ENCODE data around the gene DGKD.
"Not testable (repeated sequence)": the region's sequence is repeated elsewhere in the genome, so short reads cannot be mapped to it uniquely, and the experiment has no call there.

Gene DGKD

DNA sequence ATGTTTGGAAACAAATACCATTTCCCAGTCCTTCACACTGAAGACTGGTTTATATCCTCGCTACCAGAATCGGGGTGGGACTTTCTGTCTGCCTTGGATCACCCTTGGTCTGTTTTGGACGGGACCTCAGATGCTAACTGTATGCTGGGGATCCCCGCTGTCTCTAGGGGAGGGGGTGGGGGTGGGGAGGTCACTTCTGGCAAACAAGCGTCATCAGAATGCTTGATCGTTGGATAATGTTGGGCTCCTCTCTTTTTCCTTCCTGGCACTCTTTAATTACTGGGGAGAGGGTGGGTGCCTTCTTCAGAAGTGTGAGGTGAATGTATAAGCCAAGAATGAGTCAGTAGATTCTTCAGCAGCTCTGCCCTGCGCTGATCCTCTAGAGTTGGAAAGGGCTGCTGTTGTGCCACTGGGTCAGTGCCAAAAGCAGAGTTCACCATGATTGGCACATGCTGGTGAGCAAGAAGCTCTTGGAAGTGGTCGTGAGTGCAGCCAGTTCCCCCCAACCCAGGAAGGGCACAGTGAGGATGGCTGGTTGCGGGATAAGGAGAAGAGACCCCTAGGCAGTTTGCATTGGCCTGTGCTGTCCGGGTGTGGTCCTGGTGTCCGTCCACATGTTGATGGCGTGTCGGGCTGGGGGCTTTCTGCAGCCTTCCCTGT lies 32.2 kb downstream of the DGKD start:
- no peak for DNase-seq (ENCODE audit: low spot score)

DNA sequence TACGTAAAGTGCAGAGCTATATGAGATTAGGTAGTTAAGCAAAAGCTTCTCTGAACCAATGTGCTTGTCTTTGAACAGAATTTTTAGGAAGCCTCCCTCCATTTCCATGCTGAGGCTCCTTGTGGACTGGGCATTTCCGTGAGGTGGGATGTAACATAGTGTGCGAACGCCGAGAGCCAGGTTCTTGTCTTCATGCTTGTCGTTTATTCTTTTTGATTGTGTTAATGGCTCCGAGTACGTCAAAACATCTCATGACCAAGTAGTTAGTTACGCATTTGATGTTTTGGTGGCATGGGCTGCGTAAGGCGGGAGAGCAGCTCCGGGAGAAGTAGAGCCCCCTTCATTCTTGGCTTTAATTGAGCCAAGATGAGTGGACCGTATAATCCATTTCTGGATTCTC lies 32.9 kb downstream of the DGKD start:
- peak; percentile 18 for DNase-seq (ENCODE audit: low spot score)

DNA sequence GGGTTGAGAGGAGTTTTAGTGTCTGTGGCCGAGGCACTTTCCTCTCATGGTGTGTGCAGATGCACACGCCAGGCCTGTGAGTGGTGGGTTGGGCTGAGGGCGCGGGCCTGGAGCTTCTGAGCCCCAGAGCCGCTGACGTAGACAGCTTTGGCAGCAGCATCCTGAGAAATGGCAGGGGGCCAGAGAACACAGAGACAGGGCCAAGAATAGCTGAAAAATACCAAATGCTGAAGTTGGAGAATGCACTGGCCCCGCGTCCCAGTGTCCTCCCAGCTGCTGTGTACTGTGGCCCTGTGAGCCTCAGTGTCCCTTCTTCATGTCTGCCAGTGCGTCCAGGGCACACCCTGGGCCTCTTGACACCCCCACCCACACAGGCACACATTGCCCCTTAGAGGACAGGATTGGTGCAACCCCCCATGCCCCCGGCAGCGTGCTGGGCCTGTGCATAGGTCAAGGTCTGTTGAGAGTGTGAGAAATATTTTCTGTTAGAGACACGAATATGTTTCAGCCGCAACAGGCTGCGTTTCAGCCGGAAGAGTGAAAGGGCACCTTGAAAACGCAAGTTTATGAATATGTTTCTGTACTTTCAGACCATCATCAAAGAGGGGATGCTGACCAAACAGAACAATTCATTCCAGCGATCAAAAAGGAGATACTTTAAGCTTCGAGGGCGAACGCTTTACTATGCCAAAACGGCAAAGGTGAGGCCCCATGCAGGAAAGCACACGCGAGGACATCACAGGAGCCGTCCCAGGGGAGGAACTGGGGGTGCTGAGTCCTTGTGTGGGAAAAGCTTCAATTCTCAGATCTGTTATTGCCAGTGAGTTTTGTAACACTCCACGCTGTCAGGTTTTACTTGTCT lies 33.6 kb downstream of the DGKD start:
- peak; percentile 94 for DNase-seq (ENCODE audit: low spot score)

DNA sequence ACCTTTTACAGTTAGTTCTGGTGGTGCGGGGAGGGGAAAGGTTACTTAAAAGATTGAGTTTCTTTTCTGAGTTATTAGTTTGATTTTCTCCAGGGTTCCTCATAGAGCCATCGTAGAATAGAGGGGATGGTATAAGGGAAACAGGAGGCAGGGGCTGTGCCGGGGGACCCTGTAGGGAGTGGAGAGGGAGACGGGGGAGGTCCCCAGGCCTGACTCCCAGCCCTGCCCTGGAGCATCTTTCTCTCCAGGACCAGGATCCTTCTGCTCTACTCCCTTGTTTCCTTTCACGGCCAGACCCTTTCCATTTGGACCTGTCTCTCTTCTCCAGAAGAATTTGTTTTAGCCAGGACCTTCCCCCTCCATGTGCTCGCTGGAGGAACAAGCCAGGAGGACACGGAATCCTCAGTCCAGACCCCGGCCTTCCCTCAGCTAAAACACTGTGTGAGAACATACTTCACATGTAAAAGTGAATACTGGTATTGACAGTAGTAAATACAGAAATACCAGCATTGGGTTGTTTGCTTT lies 35.4 kb downstream of the DGKD start:
- DNase-seq (ENCODE audit: low spot score): no peak

DNA sequence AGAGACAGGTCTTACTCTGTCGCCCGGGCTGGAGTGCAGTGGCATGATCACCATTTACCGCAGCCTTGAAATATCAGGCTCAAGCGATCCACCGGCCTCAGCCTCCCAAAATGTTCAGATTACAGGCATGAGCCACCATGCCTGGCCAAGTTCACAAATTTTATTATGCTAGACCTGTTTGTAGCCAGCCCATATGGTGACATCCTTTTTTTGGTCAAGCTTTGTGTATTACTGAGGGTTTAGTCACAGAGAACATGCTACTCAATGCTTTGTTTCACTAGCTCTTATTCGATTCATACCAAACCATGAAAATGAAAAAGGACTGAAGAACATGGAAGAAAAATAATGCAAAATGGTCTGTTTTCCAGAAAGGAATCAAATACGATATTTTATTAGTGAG lies 41.4 kb downstream of the DGKD start:
- no peak for DNase-seq (ENCODE audit: low spot score)

DNA sequence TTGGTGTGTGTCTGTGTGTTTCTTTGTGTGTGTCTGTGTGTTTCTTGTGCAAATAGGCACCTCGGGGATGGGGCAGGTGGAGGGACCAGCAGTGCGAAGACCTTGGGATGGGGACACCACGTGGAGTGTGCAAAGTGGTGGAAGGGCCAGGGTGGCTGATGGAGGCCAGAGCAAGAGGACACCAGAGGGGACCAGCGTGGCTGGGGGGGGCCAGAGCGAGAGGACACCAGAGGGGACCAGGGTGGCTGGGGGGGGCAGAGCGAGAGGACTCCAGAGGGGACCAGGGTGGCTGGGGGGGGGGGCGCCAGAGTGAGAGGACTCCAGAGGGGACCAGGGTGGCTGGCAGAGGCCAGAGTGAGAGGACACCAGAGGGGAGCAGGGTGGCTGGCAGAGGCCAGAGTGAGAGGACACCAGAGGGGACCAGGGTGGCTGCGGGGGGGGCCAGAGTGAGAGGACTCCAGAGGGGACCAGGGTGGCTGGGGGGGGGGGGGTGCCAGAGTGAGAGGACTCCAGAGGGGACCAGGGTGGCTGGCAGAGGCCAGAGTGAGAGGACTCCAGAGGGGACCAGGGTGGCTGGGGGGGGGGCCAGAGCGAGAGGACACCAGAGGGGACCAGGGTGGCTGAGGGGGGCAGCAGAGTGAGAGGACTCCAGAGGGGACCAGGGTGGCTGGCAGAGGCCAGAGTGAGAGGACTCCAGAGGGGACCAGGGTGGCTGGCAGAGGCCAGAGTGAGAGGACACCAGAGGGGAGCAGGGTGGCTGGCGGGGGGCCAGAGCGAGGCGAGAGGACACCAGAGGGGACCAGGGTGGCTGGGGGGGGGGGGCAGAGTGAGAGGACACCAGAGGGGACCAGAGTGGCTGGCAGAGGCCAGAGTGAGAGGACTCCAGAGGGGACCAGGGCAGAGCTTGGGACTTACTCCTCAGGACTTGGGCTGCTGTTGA lies 42.7 kb downstream of the DGKD start:
- DNase-seq (ENCODE audit: low spot score): not testable (repeated sequence)

DNA sequence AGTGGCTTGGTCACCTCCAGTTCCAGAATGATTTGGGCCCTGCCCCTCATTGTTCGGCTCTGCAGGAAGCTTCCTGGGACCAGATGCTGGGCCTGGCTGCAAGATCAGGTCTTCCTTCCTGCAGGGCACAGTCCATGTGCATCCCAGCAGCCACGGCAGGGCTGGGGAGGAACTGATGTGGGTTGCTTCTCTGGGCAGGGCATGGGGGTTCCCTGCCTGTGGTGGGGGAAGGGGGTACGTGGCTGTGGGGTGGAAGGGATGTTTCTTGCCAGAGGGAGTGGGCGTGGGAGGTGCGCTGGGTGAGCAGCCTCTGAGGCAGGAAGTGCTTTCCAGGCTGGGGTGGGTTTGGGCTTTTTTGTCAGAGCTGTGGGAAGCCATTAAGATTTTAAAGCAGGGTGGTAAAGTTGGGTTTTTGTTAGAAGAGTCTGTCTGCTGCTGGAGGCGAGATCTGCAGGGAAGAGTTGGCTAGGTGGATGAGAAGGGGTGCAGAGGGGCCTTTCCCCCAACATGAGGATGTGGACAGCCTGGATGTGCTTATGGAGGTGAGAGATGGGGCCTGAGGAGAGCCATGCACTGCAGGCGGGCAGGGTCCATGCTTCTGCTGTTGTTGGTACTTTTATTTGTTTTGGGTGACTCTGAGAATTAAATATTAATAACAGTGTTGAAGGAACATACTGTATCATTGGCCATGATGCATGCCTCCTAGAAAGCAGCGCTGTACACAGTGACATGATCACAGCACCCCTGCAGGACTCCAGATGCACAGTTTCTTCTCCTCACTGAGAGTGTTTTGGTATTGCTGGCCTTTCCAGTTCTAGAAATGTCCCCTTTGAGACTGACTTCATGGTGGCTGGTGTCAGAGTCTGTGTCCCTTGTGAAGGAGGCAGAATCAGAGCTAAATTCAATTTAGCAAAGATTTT lies 45.3 kb downstream of the DGKD start:
- DNase-seq (ENCODE audit: low spot score): no peak

DNA sequence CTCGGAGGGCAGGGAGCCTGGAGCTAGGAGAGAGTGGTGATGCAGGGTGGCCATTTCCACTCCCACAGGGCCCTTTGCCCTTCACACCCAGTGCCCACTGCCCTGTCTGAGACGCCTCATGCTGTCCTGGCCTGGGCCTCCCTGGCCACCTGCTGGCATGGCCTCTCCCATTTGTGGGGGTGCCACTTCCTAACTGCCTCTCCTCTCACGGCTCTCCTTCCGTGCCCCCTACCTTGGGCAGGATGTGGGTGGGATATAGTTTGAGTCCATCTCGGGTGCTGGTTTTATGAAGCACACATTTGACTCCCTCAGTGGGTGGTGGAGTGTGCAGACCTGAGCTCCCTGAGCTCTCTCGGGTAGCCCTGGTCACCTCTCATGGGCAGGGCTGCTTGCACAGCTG lies 46.0 kb downstream of the DGKD start:
- no peak for DNase-seq (ENCODE audit: low spot score)

DNA sequence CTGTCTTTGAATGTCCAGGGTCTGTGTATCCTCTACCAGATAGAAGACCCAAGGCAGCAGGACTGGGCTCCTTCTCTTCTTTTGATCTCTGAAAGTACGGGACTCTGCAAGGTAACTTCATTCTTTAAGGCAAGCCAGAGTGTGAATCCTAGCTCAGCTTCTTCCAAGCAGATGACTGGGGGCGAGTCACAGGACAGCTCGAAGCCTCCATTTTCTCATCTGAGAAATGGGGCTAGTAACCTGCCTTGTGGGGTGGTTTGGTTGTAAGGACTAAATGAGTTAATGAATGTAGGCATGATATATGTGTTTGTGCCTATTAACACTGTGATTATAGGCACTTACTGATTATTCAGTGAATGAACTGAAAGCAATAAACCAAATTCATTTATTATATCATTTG lies 46.7 kb downstream of the DGKD start:
- DNase-seq (ENCODE audit: low spot score): no peak

DNA sequence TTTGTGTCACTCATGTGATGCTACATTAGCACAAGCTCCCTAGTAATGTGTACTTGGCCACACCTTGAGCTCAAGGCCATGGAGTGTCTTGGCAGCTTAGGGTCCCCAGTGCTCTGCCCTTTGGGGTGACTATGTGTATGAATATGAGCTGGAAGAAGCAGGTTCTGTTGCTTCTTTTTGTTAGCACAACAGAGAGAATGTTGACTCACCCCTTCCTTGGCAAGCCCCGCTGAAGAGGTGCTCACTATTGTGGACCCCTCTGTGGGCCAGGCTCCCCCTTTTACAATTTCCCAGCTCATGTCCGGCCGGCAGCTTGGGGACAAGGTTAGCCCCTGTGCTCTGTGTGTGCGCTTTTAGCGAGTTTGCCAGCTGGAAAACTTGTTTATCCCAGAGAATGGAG lies 48.1 kb downstream of the DGKD start:
- no peak for DNase-seq (ENCODE audit: low spot score)

DNA sequence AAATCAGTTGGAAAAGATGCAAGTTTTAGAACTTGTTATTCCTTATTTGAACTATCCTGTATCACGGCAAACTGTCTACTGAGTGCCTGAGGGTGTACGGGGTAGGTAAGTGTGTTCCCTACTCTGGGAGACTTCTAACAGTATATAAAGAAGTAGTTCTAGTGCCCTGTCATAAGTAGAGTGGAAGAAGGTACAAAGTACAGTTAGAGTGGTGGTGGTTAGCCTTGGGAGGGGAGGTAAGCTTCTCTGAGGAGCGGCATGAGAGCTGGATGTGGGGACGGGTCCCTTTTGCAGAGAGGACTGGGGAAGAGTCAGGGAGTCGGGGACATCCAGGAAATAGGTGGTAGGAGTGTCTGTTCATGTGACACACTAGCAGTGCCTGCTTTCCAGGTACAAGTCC lies 48.5 kb downstream of the DGKD start:
- no peak for DNase-seq (ENCODE audit: low spot score)

DNA sequence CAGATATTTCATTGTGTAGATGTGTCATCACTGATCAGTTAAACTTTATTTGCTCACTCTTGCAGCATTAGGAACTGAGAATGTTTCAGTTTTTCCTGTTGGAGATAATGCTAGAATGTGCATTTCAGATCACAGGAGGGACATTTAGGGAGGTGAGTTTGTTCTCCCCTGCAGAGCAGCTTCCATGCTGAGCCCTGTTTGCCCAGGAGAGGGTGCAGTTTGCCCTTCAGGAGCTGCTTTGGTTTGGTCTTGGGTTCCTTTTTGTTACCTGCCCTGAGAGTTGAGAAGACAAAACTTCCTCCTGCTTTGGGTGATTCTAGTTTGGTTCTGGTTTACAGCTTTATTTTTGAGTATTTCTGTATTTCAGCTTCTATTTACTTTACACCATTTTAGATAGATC lies 49.9 kb downstream of the DGKD start:
- DNase-seq (ENCODE audit: low spot score): no peak

DNA sequence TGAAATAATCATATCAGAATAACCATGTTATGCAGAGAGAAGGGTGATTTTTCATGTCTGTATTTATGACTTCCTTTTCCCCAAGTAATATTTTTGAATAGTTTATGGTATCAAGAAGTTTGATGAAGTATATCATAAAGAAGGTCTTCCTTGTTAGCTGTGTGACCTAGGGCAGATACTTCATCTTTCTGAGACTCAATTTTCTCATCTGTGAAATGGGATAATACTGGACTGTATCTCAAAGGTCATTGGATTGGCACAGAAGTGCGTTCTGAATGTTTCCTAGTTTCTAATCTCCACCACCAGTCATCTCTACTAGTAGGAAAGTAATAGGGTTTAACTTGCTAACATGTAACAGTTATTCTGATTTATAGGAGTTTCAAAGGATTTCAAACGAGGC lies 52.6 kb downstream of the DGKD start:
- no peak for DNase-seq (ENCODE audit: low spot score)

DNA sequence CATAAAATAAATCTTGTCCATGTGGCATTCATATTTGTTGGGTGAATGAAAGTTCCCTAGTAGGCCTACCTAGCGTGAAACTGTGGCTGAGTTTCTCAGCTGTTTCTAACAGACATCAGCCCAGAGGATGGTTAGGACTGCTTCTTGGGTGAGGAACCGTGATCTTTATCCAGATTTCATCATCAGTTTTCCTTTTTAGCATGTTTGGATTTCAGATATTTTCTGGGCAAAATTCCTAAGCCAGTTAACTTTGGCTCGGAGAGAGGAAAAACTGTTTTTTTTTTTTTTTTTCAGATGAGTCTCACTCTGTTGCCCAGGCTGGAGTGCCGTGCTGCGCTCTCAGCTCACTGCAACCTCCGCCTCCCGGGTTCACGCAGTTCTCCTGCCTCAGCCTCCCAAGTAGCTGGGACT lies 53.5 kb downstream of the DGKD start:
- no peak for DNase-seq (ENCODE audit: low spot score)

DNA sequence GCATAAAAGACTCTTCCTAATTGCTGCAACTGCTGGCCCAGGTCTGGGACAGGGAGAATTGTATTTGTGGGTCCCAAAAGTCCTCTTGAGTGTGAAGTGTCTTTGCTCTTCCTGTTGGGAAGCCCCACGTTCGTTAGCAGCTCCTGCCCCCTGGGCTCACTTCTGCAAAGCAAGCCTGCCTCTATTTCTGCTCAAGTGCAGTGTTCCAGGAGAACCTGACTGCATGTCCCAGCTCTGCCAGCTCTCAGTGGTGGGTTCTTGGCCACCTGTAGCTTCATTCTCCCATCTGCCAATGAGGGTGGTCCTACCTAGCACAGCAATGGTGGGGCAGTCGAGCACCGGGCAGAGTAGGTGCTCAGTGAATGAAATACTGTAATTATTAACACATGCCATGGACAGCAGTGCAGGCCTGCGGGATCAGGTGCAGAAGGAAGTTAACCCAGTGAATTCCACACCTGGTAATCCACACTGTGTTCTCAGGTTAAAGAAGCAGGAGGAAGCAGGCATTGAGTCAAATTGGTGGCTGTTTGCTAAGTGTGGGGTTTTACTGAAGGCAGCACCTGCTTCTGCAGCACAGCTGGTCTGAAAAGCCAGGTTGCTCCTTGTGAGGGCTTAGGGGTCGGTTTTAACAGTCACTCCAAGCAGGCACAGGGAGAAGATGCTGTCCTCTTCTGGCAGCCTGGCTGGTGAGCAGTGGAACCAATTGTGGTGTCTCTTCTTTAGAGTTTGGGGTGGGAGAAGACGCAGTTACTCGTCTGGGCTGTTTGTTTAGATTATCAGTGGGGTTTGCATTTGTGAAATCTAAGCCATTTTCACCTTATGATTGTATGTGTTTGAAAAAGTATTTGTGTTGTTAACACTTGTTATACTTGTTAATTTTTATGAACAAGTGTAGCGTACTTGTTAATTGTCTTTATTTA lies 54.3 kb downstream of the DGKD start:
- DNase-seq (ENCODE audit: low spot score): no peak

DNA sequence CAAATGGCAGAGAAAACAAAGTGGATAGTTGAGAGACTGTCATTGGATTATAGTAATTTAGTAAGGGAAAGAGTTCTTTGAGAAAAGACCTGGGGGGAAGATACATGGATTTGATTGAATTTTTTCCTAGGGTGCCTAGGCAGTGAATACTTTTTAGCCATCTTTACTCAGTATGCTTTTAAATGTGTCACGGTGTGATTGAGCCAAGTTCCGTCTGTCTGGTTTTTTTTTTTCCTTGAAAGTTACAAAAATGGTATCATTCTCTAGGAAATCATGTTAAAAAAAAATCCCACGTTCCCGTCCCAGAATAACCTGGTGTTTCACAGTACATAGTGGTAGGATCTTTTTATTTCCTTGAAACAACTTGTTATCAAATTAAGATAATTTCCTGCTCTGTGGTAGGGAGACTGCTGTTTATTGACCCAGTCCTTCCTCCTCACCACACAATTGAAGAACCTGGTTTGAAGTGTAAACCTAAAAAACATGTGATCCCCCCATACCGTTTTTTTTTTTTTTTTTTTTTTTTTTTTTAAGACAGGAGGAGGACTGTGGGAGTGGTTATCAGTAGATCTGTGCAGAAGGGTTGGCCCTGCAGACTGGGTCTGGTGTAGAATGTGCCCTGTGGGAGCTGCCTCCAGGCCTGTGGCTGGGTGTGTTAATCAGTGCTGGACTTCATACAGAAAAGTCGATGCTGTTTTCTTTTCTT lies 55.1 kb downstream of the DGKD start:
- no peak for DNase-seq (ENCODE audit: low spot score)

DNA sequence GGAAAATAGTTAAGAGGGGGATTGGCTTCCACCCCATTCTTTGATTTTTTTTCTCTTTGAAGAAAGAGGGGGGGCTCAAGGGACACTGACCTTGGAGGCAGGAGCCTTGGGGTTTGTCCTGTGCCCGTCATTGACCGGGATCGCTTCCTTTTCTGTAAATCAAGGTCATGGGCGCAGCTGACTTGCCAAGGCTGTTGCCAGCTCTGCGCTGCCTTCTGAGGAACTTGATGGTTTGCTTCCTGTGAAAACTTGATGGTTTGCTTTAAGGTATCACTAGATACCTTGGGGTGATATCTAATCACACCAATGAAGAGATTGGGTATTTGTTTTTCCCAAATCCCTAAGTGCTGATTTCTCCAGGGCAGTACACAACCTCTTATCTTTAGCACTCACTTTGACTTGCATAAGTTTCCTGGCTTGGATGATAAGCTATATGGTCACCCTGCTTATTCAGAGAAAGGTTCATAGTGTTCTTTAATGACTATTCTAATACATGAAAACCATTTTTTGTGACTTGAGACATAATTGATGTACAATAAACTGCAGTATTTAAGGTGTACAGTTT lies 56.0 kb downstream of the DGKD start:
- DNase-seq (ENCODE audit: low spot score): no peak

DNA sequence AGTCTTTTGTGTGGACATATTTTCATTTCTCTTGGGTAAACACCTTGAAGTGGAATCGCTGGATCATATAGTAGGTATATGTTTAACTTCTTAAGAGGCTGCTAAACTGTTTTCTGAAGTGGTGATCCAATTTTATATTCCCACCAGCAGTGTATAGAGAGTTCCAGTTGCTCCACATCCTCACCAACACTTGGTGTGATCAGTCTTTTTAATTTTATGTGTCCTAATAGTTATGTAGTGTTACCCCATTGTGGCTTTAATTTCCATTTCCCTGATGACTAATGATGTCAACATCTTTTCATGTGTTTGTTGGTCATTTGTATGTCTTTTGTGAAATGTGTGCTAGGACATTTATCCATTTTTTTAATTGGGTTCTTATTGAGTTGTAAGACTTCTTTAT lies 56.9 kb downstream of the DGKD start:
- no peak for DNase-seq (ENCODE audit: low spot score)

DNA sequence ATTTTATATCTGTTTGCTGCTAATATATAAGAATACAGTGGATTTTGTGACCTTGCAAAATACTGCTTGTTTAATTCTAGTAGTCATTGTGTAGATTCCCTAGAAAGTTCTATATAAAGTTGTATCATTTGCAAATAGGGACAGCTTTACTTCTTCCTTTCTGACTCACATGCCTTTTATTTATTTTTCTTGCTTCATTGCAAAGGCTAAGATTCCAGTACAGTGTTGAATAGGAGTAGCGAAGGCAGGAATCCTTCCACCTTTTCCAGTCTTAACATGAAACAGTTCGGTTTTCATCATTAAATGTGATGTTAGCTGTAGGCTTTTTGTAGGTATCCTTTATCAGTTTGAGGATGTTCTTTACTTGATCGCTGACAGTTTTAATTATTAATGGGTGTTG lies 58.1 kb downstream of the DGKD start:
- DNase-seq (ENCODE audit: low spot score): no peak
